Measurements from ENCODE around the gene MORN5.
"Not testable (repeated sequence)": the region's sequence is repeated elsewhere in the genome, so short reads cannot be mapped to it uniquely, and the experiment has no call there.

MORN5 gene

GRCh38 chr9:122115176-122116035 is 44.3 kb upstream of the MORN5 start:
- TF ChIP-seq CTCF (IDR thresholded peaks at IDR 0.05; ENCODE audit: borderline replicate concordance, control extremely low read depth, extremely low read depth, insufficient read depth, missing control alignments): no peak
- no peak for DNase-seq (ENCODE audit: low spot score)
- in situ Hi-C loops (cut with MboI; ENCODE audit: low sequenced_read_pairs, unreplicated experiment): loop anchor here (25.0 kb wide), 1 partner anchor 347 kb away; no protein-coding TSS in a partner anchor

- TF ChIP-seq CTCF (IDR thresholded peaks at IDR 0.05; ENCODE audit: borderline replicate concordance, control extremely low read depth, extremely low read depth, insufficient read depth, missing control alignments): no peak
- in situ Hi-C loops (cut with MboI; ENCODE audit: low sequenced_read_pairs, unreplicated experiment): loop anchor here (25.0 kb wide), 1 partner anchor 346 kb away; no protein-coding TSS in a partner anchor
- DNase-seq (ENCODE audit: low spot score): no peak
These were observed 43.7 kb upstream of the MORN5 start for GRCh38 chr9:122116040-122116439.

GRCh38 chr9:122116448-122117173 is 43.1 kb upstream of the MORN5 start:
- in situ Hi-C loops (cut with MboI; ENCODE audit: low sequenced_read_pairs, unreplicated experiment): loop anchor here (25.0 kb wide), 1 partner anchor 346 kb away; no protein-coding TSS in a partner anchor
- no peak for DNase-seq (ENCODE audit: low spot score)
- no peak for TF ChIP-seq CTCF (IDR thresholded peaks at IDR 0.05; ENCODE audit: borderline replicate concordance, control extremely low read depth, extremely low read depth, insufficient read depth, missing control alignments)

- not testable (repeated sequence) for DNase-seq (ENCODE audit: low spot score)
- in situ Hi-C loops (cut with MboI; ENCODE audit: low sequenced_read_pairs, unreplicated experiment): loop anchor here (25.0 kb wide), 1 partner anchor 345 kb away; no protein-coding TSS in a partner anchor
These were observed 42.5 kb upstream of the MORN5 start for GRCh38 chr9:122117241-122117640.

- in situ Hi-C loops (cut with MboI; ENCODE audit: low sequenced_read_pairs, unreplicated experiment): loop anchor here (25.0 kb wide), 1 partner anchor 344 kb away; no protein-coding TSS in a partner anchor
- no peak for TF ChIP-seq CTCF (IDR thresholded peaks at IDR 0.05; ENCODE audit: borderline replicate concordance, control extremely low read depth, extremely low read depth, insufficient read depth, missing control alignments)
- no peak for DNase-seq (ENCODE audit: low spot score)
These were observed 41.2 kb upstream of the MORN5 start for GRCh38 chr9:122118343-122119165.

GRCh38 chr9:122119166-122119521 is 40.6 kb upstream of the MORN5 start:
- in situ Hi-C loops (cut with MboI; ENCODE audit: low sequenced_read_pairs, unreplicated experiment): loop anchor here (25.0 kb wide), 1 partner anchor 343 kb away; no protein-coding TSS in a partner anchor
- DNase-seq (ENCODE audit: low spot score): no peak
- no peak for TF ChIP-seq CTCF (IDR thresholded peaks at IDR 0.05; ENCODE audit: borderline replicate concordance, control extremely low read depth, extremely low read depth, insufficient read depth, missing control alignments)
